SW480 (cell line): Measurements from ENCODE around the gene CRYBG1.

Source experiments
- DNase-seq: peaks from one replicate; pipeline ENCODE4 v3.0.0-alpha.2; 2016; ENCODE audit warnings: low spot score

Gene CRYBG1

GRCh38 chr6:106421496-106421895, 61.0 kb downstream of the CRYBG1 start:
- DNase-seq = no peak

- no peak for DNase-seq
These were observed 62.0 kb downstream of the CRYBG1 start for GRCh38 chr6:106422534-106422933.

- no peak for DNase-seq
These were observed 64.9 kb downstream of the CRYBG1 start for GRCh38 chr6:106425382-106425781.

GRCh38 chr6:106426250-106426970, 65.9 kb downstream of the CRYBG1 start:
- DNase-seq = no peak

GRCh38 chr6:106430466-106430865, 69.9 kb downstream of the CRYBG1 start:
- no peak for DNase-seq

GRCh38 chr6:106431405-106431804, 70.9 kb downstream of the CRYBG1 start:
- no peak for DNase-seq

- DNase-seq = no peak
These were observed 71.5 kb downstream of the CRYBG1 start for GRCh38 chr6:106431972-106432371.

- no peak for DNase-seq
These were observed 74.0 kb downstream of the CRYBG1 start for GRCh38 chr6:106434530-106434929.

- DNase-seq = peak; percentile 11
These were observed 78.9 kb downstream of the CRYBG1 start for GRCh38 chr6:106439459-106439858.

- no peak for DNase-seq
These were observed 80.0 kb downstream of the CRYBG1 start for GRCh38 chr6:106440546-106440945.

GRCh38 chr6:106442395-106442794, 81.9 kb downstream of the CRYBG1 start:
- peak; percentile 83 for DNase-seq

- DNase-seq = peak; percentile 70
These were observed 84.4 kb downstream of the CRYBG1 start for GRCh38 chr6:106444777-106445507.

- no peak for DNase-seq
These were observed 85.0 kb downstream of the CRYBG1 start for GRCh38 chr6:106445508-106445878.

- peak; percentile 23 for DNase-seq
These were observed 85.9 kb downstream of the CRYBG1 start for GRCh38 chr6:106446287-106446885.

- DNase-seq = peak; percentile 20
These were observed 86.5 kb downstream of the CRYBG1 start for GRCh38 chr6:106446983-106447382.

- DNase-seq = no peak
These were observed 87.5 kb downstream of the CRYBG1 start for GRCh38 chr6:106448000-106448426.

GRCh38 chr6:106450653-106451052, 90.1 kb downstream of the CRYBG1 start:
- DNase-seq = no peak

GRCh38 chr6:106451439-106451838, 90.9 kb downstream of the CRYBG1 start:
- no peak for DNase-seq

- DNase-seq = no peak
These were observed 92.1 kb downstream of the CRYBG1 start for GRCh38 chr6:106452628-106453027.

GRCh38 chr6:106453756-106454367, 93.3 kb downstream of the CRYBG1 start:
- DNase-seq = no peak

GRCh38 chr6:106456756-106457155, 96.2 kb downstream of the CRYBG1 start:
- no peak for DNase-seq
